Upper lobe of right lung (tissue), 1 donor: Measurements from ENCODE around the gene RAD54L2. TPM values are rescaled to one million over a fixed set of nuclear protein-coding genes. Genes with fewer than 3 reads are reported as not detected.

Experiments
- ATAC-seq: fragments of 200-7000 bp; cut with Tn5 transposase; one replicate; pipeline ENCODE4 v1.9.1; 2020; ENCODE audit warnings: mild to moderate bottlenecking, moderate library complexity
- DNase-seq: peaks from one replicate; pipeline ENCODE4 v3.0.0-alpha.2; 2020
- H3K27ac ChIP-seq: fragments of 200-600 bp; one replicate; pipeline ENCODE4 v1.8.0; 2022
- H3K27me3 ChIP-seq: fragments of 200-600 bp; one replicate; pipeline ENCODE4 v1.8.0; 2022; ENCODE audit warnings: mild to moderate bottlenecking
- H3K36me3 ChIP-seq: fragments of 200-600 bp; one replicate; pipeline ENCODE4 v1.8.0; 2022
- H3K4me1 ChIP-seq: fragments of 200-600 bp; one replicate; pipeline ENCODE4 v1.8.0; 2022
- H3K4me3 ChIP-seq: fragments of 200-600 bp; one replicate; pipeline ENCODE4 v1.8.0; 2022; ENCODE audit warnings: mild to moderate bottlenecking
- H3K9me3 ChIP-seq: fragments of 200-600 bp; one replicate; pipeline ENCODE4 v1.8.0; 2022
- CTCF ChIP-seq: fragments of 200-600 bp; IDR thresholded peaks from one replicate; pipeline ENCODE4 v1.8.0; 2022; ENCODE audit warnings: antibody characterized with exemption
- intact Hi-C: fragments of 100-400 bp; cut with DNase I; formaldehyde crosslinking; loops from one replicate; pipeline ENCODE4 v1.11.0; 2022
- long read RNA-seq: library from polyadenylated mRNA; unstranded; transcript quantifications from one replicate; pipeline ENCODE4 v2.0.0, GENCODE V29; 2021
- total RNA-seq: library from RNA; stranded (reverse); fragmentation: NEBNext Ultra II Directional; extraction: Animal tissue kit (Norgen Biotek cat#: 25700); gene quantifications from one replicate; pipeline ENCODE4 v1.2.1, GENCODE V29; 2021
- donor health status: DM: no; HTN: yes; CAD: no; lungs with severe emphysema.

RAD54L2 gene, protein sequence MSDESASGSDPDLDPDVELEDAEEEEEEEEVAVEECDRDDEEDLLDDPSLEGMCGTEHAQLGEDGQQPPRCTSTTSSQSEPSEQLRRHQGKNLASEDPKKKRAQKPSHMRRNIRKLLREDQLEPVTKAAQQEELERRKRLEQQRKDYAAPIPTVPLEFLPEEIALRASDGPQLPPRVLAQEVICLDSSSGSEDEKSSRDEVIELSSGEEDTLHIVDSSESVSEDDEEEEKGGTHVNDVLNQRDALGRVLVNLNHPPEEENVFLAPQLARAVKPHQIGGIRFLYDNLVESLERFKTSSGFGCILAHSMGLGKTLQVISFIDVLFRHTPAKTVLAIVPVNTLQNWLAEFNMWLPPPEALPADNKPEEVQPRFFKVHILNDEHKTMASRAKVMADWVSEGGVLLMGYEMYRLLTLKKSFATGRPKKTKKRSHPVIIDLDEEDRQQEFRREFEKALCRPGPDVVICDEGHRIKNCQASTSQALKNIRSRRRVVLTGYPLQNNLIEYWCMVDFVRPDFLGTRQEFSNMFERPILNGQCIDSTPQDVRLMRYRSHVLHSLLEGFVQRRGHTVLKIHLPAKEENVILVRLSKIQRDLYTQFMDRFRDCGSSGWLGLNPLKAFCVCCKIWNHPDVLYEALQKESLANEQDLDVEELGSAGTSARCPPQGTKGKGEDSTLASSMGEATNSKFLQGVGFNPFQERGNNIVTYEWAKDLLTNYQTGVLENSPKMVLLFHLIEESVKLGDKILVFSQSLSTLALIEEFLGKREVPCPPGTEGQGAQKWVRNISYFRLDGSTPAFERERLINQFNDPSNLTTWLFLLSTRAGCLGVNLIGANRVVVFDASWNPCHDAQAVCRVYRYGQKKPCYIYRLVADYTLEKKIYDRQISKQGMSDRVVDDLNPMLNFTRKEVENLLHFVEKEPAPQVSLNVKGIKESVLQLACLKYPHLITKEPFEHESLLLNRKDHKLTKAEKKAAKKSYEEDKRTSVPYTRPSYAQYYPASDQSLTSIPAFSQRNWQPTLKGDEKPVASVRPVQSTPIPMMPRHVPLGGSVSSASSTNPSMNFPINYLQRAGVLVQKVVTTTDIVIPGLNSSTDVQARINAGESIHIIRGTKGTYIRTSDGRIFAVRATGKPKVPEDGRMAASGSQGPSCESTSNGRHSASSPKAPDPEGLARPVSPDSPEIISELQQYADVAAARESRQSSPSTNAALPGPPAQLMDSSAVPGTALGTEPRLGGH (N-terminal part only)
- 27.9 TPM for total RNA-seq
- long read RNA-seq, partial matches to known transcripts: 26 of 43 reads
- long read RNA-seq, other reads (novel, unspliced or antisense): 17 of 43 reads

DNA sequence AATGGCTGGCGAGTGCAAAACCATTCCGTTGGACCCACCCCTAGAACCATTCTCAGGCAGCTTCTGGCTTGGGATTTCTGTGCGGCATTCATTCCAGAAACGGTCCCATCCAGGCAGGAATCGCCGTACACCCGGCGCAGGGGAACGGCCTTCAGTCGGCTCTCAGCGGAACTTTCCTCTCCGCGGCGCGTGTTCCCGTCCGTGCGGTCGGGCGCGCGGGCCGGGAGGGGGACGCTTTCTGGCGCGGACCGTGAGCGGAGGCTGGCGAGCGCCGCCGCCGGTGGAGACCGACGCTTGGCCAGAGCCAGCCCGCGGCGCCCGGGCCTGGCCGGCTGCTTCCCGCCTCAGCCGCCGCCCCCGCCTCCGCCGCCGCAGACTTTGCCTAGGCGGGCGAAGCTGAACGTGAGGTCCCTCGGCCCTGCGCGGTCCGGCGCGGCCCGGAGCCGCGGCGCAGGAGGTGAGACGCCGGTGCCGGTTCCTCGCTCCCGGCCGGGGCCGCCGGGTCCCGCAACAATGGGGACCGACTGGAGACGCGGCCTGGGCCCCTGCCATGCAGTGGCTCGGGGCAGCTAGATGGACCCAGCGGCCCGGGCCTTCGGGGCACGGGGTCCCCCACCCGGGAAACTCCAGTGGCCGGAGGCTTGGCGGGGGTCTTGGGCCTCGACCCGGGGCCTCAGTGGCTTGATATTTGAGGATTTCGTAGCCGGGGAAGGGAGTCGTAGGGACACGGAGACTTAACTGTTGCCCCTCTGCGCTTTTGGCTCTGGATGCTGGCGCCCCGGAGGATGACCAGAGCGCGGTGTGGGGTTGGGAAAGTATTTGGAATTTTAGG is at the start of gene RAD54L2:
Gene RAD54L2, plus strand, starts transcription at position 261 of the 832 bp plus-strand sequence. CDS start 51,702 bp downstream, outside the sequence.
- peak; percentile 27 for TF ChIP-seq CTCF
- intact Hi-C loops: no loop called here
- DNase-seq: peak; percentile 93

GRCh38 chr3:51498876-51499738 is 39.4 kb upstream of the RAD54L2 start:
- intact Hi-C loops: no loop called here
- H3K4me3 ChIP-seq: peak overlapping the region; percentile 82
- H3K9me3 ChIP-seq: no peaks in the 10 kb centered on the region
- H3K4me1 ChIP-seq: peaks cover 8% of the 10 kb centered on the region
- H3K27ac ChIP-seq: peak overlapping the region; percentile 91
- peaks cover 9% of the 10 kb centered on the region for H3K36me3 ChIP-seq
- no peak for TF ChIP-seq CTCF
- ATAC-seq: peak; percentile 88
- H3K27me3 ChIP-seq: no peaks in the 10 kb centered on the region
- DNase-seq: peak; percentile 97

More for the DNA sequence above, at the start of gene RAD54L2:
- H3K4me3 ChIP-seq: peak within 1 kb of the TSS; percentile 96
- ATAC-seq: peak; percentile 99
- no peaks in the 10 kb centered on the region for H3K27me3 ChIP-seq
- H3K4me1 ChIP-seq: peaks cover 18% of the 10 kb centered on the region
- H3K27ac ChIP-seq: peak within 1 kb of the TSS; percentile 93
- H3K36me3 ChIP-seq: peaks cover 9% of the 10 kb centered on the region
- no peaks in the 10 kb centered on the region for H3K9me3 ChIP-seq

DNA sequence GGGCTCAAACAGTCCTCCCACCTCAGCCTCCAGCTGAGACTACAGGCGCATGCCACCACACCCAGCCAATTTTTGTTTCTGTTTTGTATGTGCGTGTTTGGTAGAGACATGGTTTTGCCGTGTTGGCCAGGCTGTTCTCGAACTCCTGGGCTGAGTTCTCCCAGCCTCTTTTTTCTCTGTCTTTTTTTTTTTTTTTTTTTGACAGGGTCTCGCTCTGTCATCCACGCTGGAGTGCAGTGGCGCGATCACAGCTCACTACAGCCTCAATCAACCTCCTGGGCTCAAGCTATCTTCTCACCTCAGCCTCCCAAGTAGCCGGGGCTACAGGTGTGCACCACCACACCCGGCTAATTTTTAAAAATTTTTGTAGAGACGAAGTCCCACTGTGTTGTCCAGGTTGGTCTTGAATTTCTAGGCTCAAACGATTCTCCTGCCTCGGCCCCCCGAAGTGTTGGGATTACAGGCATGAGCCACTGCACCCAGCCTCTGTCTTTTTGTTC is 37.8 kb upstream of the RAD54L2 start:
- Histone ChIP-seq H3K36me3 (peaks cover 2% of the 10 kb centered on the region), H3K27ac (peak overlapping the region; percentile 81), H3K9me3 (no peaks in the 10 kb centered on the region), H3K27me3 (no peaks in the 10 kb centered on the region), H3K4me1 (peaks cover 8% of the 10 kb centered on the region), H3K4me3 (peak overlapping the region; percentile 82)
- ATAC-seq (no peak), DNase-seq (no peak)
- TF ChIP-seq CTCF: no peak
- intact Hi-C loops: loop anchor here (5.0 to 10.0 kb wide), 2 partner anchors 182 to 304 kb away; no protein-coding TSS in a partner anchor

DNA sequence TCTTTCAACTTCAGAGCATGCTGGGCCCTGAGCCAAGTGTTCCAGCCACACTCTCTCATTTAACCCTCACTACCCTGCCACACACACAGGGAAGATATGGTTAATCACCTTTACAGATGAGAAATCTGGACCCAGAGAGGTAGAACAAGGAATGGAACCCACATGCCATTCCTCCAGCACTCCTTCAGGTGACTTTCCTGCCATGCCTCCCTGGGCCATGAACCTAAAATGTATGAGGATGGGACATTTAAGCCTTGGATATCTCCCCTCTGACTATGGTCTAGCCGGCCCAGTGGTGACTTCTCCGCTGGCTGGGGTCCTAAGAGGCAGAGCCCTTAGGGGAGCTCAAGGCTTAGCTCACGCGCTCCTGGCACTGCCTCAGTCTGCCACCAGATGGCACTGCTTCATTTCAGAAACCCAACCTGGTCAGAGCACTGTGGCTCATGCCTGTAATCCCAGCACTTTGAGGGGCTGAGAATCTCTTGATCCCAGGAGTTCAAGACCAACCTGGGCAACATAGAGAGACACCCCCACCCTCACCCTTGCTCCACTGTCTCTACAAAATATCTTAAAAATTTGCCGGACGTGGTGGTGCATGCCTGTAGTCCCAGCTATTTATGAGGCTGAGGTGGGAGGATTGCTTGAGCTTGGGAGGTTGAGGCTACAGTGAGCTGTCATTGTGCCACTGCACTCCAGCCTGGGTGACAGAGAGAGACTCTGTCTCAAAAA is 36.5 kb upstream of the RAD54L2 start:
- Histone ChIP-seq H3K4me1 (peaks cover 8% of the 10 kb centered on the region), H3K9me3 (no peaks in the 10 kb centered on the region), H3K36me3 (no peaks in the 10 kb centered on the region), H3K27me3 (no peaks in the 10 kb centered on the region), H3K4me3 (no peak overlapping the region), H3K27ac (no peak overlapping the region)
- intact Hi-C loops: loop anchor here (5.0 to 10.0 kb wide), 2 partner anchors 180 to 303 kb away; no protein-coding TSS in a partner anchor
- peak; percentile 86 for DNase-seq
- ATAC-seq: peak; percentile 51
- TF ChIP-seq CTCF: peak; percentile 96
